GM12801 (cell line): ENCODE measurements around the gene ATP7B.

Source experiments
- TF ChIP-seq, protein P1 (sequence below): IDR thresholded peaks from one replicate; pipeline ENCODE4 v1.5.1; 2011; ENCODE audit warnings: control low read depth; ENCODE audit not compliant: insufficient read length; ENCODE audit errors: extremely low read depth

Gene ATP7B

GRCh38 chr13:51938454-51938853 lies 72.8 kb downstream of the ATP7B start:
- TF ChIP-seq, protein P1, sequence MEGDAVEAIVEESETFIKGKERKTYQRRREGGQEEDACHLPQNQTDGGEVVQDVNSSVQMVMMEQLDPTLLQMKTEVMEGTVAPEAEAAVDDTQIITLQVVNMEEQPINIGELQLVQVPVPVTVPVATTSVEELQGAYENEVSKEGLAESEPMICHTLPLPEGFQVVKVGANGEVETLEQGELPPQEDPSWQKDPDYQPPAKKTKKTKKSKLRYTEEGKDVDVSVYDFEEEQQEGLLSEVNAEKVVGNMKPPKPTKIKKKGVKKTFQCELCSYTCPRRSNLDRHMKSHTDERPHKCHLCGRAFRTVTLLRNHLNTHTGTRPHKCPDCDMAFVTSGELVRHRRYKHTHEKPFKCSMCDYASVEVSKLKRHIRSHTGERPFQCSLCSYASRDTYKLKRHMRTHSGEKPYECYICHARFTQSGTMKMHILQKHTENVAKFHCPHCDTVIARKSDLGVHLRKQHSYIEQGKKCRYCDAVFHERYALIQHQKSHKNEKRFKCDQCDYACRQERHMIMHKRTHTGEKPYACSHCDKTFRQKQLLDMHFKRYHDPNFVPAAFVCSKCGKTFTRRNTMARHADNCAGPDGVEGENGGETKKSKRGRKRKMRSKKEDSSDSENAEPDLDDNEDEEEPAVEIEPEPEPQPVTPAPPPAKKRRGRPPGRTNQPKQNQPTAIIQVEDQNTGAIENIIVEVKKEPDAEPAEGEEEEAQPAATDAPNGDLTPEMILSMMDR, result no peak

- TF ChIP-seq, protein P1, result no peak
These were observed 73.6 kb downstream of the ATP7B start for GRCh38 chr13:51937320-51938290.

DNA sequence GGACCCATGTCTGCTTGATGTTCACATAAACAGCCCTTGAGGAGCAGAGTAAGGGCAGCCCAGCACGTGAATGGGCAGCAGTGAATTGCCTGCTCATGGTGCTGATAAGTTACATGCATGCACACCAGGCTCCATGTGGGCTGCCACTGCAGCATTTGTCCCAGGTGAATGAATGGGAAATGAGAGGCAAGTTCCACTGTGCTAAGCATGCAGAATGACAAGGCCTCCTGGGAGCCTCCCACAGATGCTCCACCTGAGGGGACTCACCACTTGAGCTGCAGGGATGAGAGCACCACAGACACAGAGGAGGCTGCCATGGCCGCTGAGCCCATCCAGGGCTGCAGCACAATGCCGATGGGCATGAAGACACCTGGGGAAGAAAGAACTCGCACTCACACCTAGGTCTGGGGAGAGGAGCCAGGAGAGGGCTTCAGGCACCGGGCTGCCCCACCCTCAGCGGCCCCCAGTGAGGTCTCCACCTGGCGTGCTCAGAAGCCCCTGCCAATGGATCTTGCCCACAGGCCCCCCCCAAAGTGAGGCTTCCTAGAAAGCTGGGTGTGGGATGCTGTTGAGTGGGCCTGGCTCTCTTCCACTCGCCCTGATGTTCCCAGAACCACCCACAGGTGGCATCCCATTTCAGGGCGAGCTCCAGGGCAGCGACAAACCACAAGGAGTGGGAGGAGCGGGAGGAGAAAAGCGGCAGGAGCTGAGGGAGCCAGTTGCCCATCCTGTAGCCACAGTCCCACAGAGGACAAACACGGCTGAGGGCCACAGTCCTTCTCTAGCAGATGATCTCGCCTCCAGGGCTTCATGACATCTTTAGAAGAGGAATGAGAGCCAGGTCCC lies 75.7 kb downstream of the ATP7B start:
- TF ChIP-seq, protein P1, result no peak

DNA sequence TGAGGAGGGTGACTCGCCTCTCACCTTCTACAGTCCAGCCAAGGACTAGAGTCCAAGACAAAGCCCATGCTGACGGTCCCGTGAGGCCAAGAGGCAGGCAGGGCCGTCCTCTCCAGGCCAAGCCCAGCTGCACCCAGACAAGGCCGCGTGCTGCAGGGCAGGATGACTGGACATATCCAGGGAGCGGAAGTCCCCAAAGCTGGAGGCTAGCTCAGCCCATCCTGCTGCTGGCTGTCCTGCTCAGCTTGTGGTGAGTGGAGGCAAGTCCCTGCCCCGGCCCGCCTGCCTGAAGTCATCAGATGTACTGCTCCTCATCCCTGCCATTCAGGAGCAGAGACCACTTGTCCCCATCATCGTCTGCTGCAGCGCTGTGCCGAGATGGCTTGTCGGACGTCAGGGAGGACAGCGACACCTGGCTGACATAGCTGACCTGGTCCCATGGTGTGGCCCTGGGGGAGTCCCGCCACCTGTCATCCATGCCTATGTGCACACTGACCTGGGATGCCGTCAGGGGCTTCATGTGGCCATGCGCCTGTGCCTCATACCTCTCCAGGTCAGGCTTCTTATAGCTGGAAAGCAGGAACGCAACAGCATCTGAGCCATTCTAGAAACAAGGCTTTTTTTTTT lies 76.7 kb downstream of the ATP7B start:
- TF ChIP-seq, protein P1, result no peak

DNA sequence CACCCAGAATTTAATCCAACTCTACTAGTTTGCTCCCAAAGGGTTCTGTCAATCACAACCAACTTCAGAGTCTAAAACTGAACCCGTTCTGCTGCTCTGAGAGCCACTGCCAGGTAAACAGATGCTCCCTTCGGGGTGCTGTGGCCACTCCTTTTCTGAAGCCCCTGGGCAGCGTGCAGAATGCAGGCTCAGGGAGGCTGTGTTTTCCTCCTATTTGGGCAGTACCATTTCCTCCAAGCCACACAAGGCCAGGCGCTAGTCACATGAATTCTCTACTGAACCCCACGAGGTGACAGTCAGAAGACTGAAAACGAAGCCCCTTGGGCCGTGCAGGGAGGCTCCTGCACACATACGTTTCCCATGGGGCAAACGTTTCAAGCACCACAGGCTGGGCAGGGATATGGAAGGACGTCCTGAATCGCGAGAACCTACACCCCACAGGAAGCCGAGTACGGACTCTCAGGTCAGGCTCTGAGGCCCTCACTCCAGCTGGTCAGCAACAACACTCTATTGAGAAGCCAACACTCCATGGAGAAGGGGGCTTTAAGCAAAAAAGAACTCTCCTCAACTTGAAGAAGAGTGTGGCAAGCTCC lies 77.7 kb downstream of the ATP7B start:
- TF ChIP-seq, protein P1, result no peak

DNA sequence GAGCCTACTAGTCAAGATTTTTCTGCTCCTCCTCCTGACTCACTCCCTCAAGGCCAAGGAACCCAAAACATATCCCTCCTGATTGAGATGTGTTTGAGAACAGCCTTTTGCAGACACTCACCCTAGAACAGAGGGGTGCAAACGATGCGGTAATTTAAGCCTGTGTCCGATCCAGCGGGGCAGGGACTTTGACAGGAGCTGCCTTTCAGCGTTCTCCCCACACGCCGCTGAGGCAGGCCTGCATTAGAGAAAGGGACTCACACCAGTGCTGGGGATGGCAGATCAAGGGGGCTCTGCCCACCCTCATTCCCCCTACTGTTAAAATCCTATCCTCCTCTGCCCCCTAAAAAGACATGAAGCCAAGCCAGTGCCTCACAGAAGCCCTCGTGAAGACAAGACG lies 79.0 kb downstream of the ATP7B start:
- TF ChIP-seq, protein P1, result no peak

DNA sequence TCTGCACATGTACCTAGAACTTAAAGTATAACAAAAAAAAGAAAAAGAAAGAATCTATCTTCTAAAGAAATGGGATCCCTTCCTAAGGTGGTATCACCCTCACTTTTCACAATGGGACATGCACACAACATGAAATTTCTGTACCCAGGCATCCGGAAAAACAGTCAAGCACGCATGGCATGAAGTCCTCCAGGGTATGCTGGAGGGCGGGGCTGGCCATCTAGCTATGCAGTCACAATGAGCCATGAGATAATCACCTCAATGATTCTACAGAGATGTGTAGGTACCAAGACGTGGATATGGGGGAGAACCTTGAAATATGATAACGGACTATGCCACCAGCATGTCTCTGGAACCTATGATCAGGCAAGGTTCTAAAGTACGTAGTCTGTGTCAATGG lies 79.6 kb downstream of the ATP7B start:
- TF ChIP-seq, protein P1, result no peak
